GM21619 (cell line): ENCODE measurements around the gene FBXL14.
A peak's percentile ranks its signal among the peaks of the same experiment; 100 is the strongest.

ENCODE experiments used
- ATAC-seq: cut with Tn5 transposase; IDR thresholded peaks from one replicate; pipeline ENCODE4 v1.9.1; 2021; ENCODE audit not compliant: unreplicated experiment

Gene FBXL14

DNA sequence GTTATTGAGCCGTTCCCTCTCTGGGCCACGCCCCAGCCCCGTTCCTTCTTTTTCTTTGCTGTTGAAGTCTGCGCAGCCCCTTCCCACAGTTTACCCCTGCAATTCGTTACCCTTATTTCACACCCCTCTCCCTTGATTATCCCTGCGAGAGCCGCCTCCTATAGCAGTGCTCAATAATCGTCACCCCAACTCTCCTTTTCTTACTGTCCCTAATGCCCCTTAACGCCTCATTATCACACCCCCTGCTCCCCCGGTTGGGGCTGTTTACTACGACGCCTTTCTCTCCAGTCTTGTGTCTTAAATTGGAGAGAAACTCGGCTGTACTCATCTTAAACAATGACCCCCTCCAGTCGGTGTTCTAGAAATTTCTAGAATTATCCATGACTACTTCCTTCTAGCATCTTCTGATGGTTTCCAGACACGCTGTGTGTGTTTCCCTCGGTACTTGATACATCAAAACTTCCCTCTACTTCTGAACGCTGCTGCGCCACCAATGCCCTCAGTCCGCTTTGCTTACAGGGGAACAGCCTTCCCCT, 713 bp upstream of the FBXL14 start:
- no peak for ATAC-seq

DNA sequence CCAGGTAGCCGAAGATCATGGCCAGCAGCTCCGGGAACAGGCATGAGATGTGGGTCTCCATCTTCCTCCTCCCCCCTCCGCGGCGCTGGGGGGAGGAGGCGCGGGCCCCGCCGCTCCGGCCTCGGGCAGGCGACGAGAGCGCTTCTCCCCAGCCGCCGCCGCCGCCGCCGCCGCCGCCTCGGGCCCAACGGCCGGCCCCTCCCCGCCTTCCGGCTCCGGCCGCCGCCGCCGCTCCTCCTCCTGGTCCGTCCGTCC, 448 bp downstream of the FBXL14 start:
- peak; percentile 47 for ATAC-seq

DNA sequence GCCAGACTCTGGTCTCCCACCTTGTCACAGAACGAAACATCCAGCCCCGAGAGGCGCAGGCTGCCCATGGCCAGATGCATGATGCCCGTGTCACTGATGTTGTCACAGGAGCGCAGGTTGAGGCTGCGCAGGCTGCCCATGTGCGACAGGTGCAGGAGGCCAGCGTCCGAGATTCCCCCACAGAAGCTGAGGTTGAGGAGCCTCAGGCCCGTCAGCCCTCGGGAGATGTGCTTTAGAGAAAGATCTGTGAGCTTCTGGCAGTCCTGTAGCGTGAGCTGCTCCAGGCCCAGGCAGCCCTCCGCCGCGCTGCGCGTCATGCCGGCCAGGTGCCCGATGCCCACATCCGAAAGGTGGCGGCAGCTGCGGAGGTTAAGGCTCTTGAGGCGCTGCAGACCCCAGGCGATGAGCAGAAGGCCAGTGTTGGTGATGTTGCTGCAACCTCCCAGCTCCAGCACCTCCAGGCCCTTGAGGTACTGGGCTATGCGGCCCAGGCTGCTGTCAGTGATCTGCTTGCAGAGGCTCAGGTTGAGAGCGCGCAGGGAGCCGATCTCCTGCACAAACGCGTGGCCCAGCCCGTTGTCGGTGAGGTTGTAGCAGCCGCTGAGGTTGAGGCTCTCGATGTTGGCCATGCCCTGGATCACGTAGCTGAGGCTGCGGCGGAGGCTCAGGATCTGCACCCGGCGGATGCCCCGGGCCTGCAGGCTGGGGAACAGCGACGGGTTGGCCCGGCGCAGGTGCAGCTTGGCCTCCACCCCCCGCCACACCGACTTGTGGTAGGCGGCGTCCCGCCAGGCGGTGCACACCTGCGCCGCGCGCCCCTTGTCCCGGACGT, 991 bp downstream of the FBXL14 start:
- ATAC-seq: peak; percentile 24

- ATAC-seq: peak; percentile 23
Observed at GRCh38 chr12:1592444-1593173, 1.8 kb downstream of the FBXL14 start.

DNA sequence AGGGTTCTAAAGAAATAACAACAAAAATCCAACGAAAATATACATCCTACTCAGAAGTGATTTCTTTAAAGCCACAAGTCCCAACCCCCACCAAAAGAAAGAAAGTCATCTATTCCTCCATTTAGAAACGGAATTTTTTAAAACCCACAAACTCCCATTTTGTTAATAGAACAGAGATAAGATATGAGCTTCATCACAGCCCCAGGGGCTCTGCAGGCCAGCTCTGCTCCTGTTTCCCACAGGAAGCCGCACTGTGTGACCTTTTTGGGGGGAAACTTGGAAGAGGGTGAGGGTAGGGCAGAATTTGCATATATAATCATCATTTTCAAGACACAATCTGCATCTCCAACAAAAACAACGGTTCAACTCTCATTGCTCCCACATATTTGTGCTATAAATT, 2.8 kb downstream of the FBXL14 start:
- ATAC-seq: no peak

GRCh38 chr12:1591034-1591433, 3.3 kb downstream of the FBXL14 start:
- no peak for ATAC-seq

- ATAC-seq: no peak
Observed at GRCh38 chr12:1590221-1590979, 4.0 kb downstream of the FBXL14 start.

DNA sequence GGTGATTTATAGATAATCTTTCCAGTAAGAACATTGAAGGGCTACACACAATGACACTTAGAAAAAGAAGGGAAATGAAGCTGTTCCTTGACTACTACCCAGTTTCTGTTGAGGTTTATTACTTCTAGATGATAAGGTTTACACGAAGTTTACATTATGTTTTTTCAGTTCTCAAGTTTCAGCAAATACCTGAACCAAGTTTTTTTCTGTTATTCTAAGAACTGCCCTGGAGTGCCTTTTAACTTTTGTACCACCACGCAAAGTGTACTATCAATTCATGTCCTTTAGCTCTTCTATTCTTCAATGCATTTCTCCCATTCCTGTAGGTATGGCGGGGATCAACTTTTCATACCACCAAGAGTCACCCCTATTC, 5.8 kb downstream of the FBXL14 start:
- no peak for ATAC-seq

- no peak for ATAC-seq
Observed at GRCh38 chr12:1587927-1588574, 6.3 kb downstream of the FBXL14 start.

DNA sequence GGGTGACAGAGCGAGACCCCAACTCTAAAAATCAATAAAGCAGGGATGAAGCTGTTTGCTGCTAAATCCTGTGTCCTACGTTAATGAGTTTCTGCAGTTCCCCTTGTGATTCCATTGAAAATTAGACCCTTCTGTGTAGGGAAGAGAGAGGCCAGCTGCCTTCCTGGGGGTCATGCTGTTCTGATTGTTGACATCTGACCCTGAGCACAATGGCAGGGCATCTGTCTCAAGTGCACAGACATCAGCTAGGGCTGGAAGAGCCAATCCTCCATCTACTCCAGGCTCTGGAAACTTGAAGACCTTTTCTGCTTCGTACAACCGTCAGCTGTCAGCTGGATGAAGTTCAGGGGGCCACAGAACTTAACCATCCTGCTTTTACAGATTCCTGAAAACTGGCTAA, 10.1 kb downstream of the FBXL14 start:
- ATAC-seq: no peak

GRCh38 chr12:1583421-1584078, 10.8 kb downstream of the FBXL14 start:
- ATAC-seq: peak; percentile 66

DNA sequence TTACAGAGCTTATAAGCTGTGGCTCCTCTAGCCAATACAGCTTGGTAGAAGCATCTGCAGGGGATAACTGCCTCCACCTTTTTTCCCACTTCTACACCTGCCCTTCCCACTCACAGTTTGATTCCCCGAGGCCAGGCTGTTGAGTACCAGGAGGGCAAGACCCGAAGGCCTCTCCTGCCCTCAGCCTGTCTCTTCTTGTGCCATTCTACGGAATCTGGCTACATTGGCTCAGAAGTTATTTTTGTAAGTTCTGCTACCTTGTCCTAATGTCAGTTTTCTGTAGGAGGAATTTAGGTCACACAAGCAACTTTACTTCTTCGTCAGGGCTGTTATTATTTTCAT, 11.7 kb downstream of the FBXL14 start:
- ATAC-seq: no peak

DNA sequence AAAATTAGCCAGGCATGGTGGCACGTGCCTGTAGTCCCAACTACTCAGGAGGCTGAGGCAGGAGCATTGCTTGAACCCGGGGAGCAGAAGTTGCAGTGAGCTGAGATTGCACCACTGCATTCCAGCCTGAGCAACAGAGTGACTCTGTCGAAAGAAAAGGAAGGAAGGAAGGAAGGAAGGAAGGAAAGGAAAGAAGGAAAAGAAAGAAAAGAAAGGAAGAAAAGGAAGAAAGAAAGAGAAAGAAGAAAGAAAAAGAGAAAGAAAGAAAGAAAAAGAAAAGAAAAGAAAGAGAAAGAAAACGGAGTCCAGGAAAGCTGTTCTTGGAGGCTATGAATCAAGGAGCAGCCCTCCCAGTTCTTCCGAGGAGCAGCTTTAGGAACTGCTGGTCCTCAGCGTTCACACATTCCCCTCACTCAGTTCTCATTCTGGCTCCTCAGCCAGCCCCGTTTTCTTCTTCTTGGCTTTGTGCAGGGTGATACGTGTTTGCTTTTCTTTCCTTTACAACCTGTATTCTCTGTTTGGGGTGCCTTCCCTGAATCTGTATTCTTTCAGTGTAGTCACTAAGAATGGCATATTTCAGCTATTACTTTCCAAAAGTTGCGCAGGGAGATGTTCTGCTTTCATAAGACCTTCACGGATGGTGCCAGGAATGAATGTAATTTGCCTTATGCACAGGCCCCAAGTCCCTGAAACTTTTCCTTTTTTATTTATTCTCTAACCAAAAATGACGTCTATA, 12.2 kb downstream of the FBXL14 start:
- ATAC-seq: no peak

DNA sequence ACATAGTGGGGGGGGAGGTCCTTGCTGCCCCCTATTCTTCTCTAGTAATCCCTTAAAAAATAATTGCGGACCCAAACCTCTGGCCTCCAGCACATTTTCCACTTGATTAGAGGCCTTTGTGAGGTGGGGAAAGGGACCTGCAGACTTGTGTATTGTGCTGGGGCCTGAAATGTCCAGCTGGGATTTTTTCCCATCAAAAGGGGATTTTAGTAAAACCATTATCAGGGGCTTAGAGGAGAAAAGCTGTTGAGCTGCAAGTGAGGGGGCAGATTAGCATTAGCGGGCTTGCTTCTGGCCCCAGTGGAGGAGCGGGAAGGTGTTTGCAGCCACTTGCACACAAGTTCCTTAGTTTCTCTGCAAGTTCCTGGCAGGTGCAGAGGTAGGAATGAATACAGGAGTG, 13.9 kb downstream of the FBXL14 start:
- ATAC-seq: no peak

DNA sequence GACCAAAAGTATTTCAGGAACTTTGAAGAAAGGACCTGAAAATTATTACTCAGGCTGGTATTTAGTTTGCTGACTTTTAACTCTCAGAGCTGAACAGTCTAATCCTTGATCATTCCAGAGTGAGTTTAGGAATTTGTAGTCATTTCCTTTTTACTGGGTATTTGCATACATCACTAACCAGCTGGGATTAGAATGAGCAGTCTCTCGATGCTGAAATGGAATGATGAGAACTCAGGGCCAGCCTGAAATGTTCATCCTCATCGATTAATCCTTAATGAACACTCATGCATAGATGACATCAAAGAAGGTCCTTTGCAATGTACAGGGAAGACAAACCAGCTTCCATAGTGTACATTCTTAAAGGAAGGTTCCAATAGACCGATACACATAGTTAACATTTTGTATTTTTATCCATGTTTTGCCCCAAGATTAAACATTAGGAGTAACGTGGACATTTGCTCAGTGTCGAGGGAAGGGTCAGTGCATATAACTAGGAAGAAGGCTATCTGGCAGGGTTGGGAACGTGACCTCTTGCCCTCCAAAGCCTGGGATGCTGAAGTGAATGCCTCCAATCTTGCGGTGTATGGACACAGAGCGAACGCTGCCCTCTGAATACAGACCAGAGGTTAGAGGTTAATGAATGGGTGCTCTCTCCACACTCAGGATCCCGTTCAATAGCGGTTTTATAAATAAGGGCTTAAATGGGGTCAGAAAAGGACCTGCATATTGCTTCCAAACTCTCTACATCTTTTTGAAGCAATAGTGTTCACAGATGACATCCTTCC, 14.5 kb downstream of the FBXL14 start:
- no peak for ATAC-seq

GRCh38 chr12:1576410-1577241, 17.8 kb downstream of the FBXL14 start:
- no peak for ATAC-seq

GRCh38 chr12:1575408-1576401, 18.7 kb downstream of the FBXL14 start:
- no peak for ATAC-seq
